Measurements from ENCODE around the gene RNF187.
"Not testable (repeated sequence)": the region's sequence is repeated elsewhere in the genome, so short reads cannot be mapped to it uniquely, and the experiment has no call there.

Gene RNF187

GRCh38 chr1:228460821-228461220 lies 26.4 kb upstream of the RNF187 start:
- DNase-seq, result no peak

DNA sequence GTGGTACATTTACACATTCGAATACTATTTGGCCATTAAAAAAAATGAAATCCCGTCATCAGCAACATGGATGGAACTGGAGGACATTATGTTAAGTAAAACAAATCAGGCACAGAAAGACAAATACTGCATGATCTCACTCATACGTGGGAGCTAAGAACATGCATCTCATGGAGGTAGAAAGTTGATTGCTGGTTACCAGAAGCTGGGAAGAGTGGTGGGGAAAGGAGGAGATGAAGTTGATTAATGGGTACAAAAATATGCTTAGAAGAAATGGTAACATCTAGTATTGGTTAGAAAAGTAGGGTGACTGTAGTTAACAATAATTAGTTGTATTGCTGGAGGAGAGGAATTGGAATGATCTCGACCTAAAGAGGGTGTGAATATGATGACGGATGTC lies 24.6 kb upstream of the RNF187 start:
- no peak for DNase-seq

DNA sequence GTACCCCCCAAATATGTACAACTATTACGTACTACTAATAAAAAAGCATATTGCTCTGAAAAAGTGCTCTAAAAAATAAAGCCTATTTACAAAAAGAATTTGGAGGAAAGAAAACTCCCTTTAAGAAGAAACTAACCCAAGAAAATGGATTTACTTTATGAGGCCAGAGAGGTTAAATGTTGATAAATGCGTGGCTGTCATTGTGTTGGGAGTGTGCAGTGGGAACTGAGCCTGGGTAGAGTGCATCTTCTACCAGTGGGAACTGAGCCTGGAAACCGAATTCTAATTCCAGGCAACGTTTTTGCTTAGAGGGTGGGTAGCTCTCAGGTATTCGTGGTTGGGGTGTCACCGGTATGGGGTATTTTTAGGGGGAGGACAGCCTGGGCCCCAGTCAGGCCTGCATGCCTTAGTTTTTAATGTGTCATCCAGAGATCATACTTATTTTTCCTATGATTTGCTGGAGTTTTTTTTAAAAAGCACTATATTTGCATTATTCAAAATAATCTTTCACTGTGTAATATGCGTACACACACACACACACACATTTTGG lies 24.1 kb upstream of the RNF187 start:
- no peak for DNase-seq

- peak; percentile 59 for DNase-seq
These were observed 23.4 kb upstream of the RNF187 start for GRCh38 chr1:228463559-228464455.

DNA sequence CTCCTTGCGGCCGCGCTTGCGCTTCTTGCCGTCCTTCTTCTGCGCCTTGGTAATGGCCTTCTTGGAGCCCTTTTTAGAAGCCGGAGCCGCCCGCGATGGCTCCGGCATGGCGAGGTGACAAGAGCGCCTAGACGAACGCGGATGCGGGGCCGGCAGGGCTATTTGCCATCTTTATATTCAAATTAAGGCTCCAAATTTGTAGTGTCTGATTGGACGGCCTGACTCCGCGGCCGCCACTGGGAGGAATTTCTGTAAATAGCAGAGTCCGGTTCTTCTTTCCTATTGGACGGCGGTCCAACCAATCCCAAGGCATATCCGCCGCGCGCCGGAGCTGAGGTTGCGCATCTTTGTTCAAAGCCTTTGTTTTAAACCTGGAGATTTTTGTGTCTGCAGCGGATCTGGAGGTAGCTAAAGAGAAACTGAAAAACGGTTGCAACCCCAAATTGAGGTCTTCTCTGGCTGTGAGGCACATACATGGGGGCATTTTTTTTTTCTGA lies 22.6 kb upstream of the RNF187 start:
- DNase-seq, result peak; percentile 89

DNA sequence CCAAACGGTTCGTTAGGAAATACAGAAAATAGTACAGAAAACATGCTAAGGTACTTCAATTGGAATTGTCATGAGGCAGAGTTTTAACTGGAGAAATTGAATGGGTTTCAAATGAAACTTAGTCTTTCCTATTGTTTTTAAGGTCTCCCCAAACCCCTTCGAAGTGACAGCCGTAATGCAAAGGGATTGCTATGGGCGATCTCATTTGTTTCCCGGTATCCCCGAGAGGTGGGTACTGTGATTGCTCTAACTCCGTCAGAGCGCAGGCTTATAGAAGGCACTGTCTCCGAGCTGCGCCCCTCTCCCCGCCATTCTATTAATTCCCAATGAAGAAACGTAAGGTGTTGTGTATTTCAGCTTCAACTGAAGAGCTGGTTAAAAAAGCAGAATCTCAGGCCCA lies 22.0 kb upstream of the RNF187 start:
- no peak for DNase-seq

DNA sequence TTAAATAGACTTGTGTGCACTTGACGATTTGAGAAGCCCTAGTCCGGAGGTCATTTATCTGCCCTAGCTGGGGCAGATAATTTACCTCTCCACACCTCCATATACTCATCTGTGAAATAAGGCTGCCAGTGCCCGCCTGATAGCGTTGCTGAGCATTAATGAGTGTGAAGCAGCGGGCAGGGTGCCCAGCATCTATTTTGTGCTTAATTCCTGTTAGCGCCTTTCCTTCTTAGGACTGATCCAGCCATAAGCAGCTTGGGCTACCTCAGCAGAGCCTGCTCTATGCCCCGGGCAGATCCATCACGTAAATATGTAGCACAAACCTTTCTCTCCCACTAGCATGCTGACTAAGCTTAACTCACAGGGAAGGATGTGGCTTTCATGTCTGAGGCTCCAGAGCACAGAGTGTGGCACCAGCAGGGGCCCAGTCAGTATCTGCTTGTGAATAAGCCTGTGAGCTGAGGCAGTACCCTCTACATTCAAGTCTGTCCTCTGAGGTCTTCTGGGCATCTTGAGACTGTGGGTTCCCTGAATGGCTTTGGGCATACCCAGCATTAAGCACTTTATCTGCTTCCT lies 21.5 kb upstream of the RNF187 start:
- no peak for DNase-seq

DNA sequence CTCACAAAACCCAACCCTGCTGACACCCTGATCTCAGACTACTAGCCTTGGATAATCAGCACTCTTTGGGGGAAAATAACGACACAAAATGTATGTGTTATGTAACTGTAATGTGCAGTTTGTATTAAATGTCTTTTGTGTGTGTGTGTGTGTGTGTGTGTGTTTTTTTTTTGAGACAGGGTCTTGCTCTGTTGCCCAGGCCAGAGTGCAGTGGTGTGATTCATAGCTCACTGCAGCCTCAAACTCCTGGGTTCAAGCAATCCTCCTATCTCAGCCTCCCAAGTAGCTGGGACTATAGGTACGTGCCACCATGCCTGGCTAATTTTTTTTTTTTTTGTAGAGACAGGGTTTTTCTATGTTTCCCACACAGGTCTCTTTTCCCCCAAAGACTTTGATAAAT lies 19.0 kb upstream of the RNF187 start:
- not testable (repeated sequence) for DNase-seq

GRCh38 chr1:228469413-228470162 lies 17.6 kb upstream of the RNF187 start:
- no peak for DNase-seq

DNA sequence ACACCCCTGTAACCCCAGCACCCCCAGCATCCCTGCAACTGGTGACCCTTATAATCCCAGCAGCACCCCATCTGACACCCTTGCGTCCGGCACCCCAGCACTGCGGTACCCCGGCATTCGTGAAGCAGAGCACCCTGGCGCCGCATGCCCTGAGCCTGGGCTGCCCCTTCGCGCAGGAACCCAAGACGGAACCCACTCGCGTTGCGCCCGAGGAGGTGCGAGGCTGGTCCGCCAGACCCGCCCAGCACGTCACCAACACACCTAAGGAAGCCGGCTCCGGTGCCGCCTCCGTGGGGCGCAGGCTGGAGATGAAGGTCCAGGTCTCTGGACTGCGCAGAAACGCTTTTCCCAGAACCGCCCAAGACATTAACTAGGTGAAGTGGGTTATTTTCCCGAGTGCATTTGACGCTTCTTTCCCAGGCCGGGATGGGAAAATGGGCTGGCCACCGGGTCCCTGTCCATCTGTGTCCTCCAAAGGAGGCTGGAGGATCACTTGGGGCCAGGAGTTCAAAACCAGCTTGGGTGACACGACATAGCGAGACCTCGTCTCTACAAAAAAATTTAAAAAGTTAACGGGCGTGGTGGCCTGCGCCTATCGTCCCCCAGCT lies 15.9 kb upstream of the RNF187 start:
- DNase-seq, result no peak

DNA sequence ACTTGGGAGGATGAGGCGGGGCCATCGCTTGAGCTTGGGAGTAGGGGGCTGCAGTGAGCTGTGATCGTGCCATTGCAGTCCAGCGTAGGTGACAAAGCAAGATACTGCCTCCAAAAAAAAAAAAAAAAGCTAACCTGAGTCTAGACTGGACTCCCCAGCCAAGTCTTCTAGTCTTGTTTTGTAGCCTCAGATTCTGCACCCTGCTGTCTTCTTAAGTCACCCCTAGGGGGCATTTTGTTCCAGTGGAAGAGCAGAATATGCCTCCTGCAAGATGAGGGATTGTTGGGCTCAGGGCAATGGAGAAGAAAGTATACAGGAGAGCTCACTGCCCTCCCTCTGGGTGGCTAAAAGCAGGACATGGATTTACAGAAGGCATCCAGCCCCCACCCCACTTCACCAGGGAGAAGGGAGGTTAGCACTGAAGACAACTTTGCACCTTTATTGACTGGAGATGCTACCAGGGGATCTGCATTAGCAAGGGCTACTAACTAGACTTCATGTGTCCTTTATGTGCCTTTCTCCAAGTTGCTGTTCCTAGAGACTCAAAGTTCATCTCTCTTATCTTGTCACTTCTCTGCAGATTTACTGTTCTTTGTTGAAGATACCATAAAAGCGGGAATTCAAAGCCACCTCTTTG lies 15.3 kb upstream of the RNF187 start:
- DNase-seq, result no peak

- no peak for DNase-seq
These were observed 14.5 kb upstream of the RNF187 start for GRCh38 chr1:228472655-228473054.

DNA sequence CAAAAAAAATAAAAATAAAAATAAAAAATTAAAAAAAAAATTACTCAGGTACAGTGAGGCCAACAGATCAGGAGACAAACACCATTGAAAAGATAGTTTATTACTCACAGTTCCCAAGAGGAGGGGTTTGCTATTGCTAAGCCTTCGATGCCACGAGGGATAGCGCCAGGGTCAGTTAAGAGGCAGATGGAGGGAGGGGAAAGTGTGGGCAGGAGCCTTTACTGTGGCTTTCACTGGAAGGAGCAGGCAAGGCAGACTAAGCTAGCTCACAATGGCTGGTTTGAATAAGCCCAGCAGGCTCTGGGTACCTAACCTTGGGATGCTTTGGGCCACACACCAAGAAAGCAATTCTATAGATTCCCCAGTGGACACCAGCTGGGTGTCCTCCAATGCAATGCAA lies 12.7 kb upstream of the RNF187 start:
- no peak for DNase-seq

DNA sequence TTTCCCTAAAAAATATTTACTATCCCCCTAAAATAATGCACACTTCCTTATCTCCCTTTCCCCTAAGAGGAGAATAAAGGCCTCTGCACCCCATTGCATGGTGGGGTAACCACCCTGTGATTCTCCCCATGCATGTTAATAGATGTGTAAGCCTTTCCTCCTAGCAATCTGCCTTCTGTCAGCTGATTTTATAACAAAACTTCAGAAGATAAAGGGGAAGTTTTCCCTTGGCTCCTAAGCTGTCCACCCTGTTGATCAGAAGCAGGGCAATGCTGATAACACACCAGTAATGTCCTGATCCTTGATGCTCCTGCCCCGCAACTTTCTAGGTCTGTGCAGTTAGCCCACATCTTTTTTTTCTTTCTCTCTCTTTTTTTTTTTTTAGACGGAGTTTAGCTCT lies 11.4 kb upstream of the RNF187 start:
- DNase-seq, result no peak

GRCh38 chr1:228477263-228477662 lies 9.9 kb upstream of the RNF187 start:
- no peak for DNase-seq

DNA sequence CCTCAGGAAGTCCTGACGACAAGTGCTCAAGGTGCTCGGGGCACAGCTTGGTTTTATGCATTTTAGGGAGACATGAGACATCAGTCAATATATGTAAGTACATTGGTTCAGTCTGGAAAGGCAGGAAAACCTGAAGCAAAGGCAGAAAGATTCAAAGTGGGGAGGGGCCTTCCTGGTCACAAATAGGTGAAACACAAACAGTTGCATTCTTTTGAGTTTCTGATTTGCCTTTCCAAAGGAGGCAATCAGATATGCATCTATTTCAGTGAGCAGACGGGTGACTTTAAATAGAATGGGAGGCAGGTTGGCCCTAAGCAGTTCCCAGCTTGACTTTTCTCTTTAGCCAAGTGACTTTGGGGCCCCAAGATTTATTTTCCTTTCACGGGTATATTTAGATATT lies 8.9 kb upstream of the RNF187 start:
- no peak for DNase-seq

- DNase-seq, result no peak
These were observed 8.1 kb upstream of the RNF187 start for GRCh38 chr1:228478912-228479711.

DNA sequence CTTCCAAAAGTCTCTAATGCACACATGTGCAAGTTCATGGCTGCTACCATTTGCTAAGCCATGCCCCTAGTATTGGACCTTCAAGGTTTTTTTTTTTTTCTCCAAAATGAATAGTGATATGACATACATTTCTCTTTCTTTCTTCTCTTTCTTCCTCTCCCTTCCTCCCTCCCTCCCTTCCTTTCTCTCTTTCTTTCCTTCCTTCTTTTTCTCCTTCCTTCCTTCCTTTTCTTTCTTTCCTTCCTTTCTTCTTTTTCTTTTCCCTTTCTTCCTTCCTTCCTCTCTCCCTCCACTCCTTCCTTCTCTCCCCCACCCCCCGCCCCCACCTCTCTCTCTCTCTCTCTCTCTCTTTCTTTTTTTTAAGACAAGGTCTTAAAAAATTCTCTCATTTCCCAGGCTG lies 3.4 kb upstream of the RNF187 start:
- DNase-seq, result no peak

GRCh38 chr1:228486596-228487335 lies 416 bp upstream of the RNF187 start:
- DNase-seq, result peak; percentile 80

GRCh38 chr1:228488125-228488817 lies 1.1 kb downstream of the RNF187 start:
- no peak for DNase-seq
